ENCODE measurements around the gene KCNH1.

GRCh38 chr1:211037095-211037494 lies 96.9 kb downstream of the KCNH1 start:
- no peak for TF ChIP-seq CTCF (IDR thresholded peaks at IDR 0.05; ENCODE audit: low read depth, low read length)
- no peak for TF ChIP-seq EZH2phosphoT487 (IDR thresholded peaks at IDR 0.05; ENCODE audit: low read depth)

All from OCI-LY3 (cell line).